GM19452 (cell line): ENCODE measurements around the gene ZNF581.

Experiments used
- ATAC-seq: cut with Tn5 transposase; IDR thresholded peaks from one replicate; pipeline ENCODE4 v1.9.1; 2021; ENCODE audit not compliant: unreplicated experiment

The ZNF581 gene

DNA sequence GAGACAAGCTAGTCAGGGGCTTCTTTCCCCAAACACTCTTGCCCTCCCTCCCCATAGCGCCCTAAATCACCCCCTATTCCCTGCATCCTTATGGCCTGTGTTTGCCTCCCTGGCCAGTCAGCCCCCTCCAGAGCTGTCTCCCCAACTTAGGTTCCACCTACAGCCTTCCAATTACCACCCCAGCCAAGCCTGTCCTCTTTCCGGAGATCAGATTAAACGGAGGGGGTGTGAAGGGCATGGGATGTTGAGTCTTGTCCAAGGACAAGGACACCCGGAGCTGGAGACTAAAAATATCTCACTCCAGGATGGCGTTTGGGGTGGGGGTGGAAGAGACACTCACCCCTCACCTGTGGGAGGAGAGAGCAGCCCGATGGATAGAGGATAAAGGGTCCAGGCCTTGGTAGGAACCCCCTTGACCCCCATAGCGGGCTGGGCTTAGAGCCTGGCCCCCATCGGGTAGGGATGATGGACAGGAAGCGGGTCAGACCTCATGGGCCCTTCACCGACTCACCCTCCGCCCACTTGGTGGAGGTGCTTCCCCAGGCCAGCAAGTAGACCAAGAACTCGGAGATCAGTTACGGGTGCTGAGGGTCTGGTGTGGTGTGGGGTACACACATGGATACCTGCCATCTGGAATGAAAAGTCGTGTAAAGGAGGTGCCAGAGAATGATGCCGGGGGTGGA, 32.0 kb upstream of the ZNF581 start:
- no peak for ATAC-seq

DNA sequence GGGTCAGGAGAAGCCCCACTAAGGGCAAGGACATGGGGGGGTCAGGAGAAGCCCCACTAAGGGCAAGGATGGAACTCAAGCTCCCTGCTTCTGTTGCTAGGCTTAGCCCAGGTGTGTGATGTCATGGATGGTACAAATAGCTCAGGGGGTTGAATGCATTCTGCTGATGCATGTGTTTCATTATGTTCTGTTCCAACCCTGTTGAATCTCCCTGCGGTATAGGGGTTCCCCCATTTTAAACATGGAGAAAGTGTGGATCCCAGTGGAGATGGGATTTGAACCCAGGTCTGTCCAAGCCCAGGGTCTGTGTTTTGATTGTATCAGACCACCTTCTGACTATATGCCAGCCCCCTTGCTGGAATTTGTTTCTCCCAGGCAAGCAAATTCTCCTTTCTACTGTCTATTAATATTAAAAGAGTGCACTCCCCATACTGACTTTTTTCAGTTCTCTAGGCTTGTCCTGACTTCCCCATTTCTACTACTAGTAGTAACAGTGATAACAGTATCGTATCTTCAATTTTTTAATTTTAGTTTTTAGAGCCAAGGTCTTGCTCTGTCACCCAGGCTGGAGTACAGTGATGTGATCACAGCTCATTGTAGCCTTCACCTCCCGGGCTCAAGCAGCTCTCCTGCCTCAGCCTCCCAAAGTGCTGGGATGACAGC, 31.3 kb upstream of the ZNF581 start:
- ATAC-seq, result no peak

- no peak for ATAC-seq
These were observed 30.1 kb upstream of the ZNF581 start for GRCh38 chr19:55613396-55613795.

- ATAC-seq, result no peak
These were observed 29.3 kb upstream of the ZNF581 start for GRCh38 chr19:55613930-55614710.

GRCh38 chr19:55614711-55615542, 28.5 kb upstream of the ZNF581 start:
- ATAC-seq, result no peak

DNA sequence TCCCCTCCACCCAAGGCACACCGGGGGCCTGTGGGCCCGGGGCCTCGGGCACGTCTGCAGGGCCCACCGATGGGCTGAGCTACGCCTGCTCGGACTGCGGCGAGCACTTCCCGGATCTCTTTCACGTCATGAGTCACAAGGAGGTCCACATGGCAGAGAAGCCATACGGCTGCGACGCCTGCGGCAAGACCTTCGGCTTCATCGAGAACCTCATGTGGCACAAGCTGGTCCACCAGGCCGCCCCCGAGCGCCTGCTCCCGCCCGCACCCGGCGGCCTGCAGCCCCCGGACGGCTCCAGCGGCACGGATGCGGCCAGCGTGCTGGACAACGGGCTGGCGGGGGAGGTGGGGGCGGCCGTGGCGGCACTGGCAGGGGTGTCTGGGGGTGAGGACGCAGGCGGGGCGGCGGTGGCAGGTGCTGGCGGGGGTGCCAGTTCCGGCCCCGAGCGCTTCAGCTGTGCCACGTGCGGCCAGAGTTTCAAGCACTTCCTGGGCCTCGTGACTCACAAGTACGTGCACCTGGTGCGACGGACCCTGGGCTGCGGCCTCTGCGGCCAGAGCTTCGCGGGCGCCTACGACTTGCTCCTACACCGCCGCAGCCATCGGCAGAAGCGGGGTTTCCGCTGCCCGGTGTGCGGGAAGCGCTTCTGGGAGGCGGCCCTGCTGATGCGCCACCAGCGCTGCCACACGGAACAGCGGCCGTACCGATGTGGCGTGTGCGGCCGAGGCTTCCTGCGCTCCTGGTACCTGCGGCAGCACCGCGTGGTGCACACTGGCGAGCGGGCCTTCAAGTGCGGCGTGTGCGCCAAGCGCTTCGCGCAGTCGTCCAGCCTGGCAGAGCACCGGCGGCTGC, 27.7 kb upstream of the ZNF581 start:
- no peak for ATAC-seq

GRCh38 chr19:55616395-55616875, 27.0 kb upstream of the ZNF581 start:
- ATAC-seq, result no peak

- no peak for ATAC-seq
These were observed 26.0 kb upstream of the ZNF581 start for GRCh38 chr19:55617426-55617825.

GRCh38 chr19:55618426-55618825, 25.0 kb upstream of the ZNF581 start:
- no peak for ATAC-seq

- no peak for ATAC-seq
These were observed 24.2 kb upstream of the ZNF581 start for GRCh38 chr19:55619286-55619685.

DNA sequence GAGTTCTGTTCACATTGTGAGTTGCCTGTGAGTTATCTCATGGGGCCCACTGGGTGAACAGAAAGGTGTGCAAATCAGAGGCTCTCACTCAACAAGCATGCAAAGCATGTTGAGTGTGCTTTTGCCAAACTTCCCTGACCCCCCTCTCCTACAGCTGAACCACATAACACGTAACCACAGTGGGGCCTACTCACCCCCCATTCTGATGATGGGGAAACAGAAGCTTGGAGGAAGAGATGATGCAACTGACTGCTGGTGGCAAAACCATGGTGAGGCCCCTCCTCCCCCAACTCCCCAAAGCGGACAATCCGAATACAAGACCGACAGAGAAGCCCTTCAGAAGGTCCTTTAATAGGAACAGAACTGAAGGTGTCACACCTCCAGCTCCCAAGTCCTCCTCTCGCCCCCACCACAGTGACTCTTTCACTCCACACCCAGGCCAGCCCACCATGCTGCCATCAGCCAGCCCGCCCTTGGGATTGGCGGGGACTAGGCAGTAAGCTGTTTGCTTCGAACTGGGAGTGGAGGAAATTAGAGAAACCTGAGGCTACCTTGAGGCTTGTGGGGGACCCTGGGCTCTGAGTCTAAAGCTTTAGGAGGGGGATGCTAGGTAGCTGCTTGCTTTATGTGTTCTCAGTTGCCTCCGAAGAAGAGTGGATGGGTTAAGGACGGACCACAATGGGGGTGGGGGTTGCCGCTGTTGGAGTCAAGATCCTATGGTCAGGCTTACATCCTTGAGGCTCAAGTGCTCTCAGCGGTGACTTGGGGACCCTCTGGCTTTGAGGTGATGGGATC, 22.8 kb upstream of the ZNF581 start:
- ATAC-seq, result no peak

DNA sequence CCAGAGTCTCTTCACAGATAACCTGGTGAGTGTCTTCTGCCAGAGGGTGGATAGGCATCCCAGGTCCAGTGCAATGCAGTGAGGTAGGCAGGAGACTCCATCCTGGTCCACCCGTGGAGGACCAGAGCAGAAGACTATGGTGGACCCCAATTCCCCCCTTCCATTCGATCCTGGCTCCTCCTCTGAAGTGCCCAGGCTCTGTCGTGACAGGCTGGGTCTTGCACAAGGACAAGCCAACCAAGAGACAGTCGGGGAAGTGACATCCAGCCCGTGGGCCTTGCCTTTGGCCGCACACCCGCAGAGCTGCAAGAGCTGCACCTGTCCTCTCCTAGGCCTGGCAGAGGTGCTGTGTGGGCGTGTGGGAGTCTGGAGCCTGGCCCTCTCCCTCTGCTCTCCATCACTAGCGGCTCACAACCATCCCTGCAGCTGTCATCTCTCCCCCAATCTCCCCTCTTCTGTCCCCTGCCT, 22.2 kb upstream of the ZNF581 start:
- ATAC-seq, result no peak

DNA sequence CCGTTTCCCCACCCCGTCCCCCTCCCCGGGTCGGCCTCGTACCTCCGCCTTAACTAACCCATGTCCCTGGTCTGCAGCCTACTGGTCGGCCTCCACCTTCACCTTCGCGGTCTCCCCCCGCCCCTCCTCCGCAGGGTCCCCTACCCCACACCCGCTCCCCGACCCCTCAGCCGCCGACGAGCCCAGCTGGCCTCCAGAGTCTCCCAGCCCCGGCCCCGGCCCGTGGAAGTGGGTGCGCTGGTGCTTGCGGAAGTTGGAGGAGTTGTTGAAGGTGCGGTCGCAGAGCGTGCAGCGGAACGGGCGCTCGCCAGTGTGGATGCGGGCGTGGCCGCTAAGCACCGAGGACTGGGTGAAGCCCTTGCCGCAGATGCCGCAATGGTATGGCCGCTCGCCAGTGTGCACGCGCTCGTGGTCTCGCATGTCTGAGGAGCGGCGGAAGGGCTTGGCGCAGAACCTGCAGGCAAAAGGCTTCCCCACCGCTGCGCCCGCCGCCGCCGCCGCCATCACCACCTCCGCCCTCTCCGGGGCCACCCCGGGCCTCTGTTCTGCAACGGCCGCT, 21.7 kb upstream of the ZNF581 start:
- ATAC-seq, result no peak

DNA sequence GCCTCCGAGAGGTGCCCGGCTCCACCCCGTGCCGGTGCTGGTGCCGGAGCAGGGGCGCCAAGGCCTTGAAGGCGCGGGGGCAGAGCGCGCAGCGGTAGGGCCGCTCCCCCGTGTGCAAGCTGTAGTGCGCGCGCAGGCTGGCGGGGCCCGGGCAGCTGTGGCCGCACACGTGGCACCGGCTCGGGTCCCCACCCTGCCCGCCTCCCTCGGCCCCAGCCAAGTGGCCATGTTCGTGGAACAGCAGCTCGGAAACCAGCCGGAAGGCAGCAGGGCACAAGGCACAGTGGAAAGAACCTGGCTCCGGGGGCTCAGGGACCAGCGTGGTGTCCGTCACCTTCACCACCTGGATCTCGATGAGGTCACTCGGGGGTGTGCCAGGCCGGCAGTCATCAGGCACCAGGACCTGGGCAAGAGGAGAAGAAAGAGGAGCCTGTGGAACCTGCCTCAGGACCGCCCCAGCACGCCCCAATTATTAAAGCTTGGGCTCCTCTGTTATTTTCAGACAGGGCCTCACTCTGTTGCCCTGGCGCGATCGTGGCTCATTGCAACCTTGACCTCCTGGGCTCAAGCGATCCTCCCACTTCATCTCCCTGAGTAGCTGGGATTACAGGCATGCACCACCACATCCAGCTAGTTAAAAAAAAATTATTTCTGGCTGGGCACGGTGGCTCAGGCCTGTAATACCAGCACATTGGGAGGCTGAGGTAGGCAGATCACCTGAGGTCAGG, 21.0 kb upstream of the ZNF581 start:
- no peak for ATAC-seq

DNA sequence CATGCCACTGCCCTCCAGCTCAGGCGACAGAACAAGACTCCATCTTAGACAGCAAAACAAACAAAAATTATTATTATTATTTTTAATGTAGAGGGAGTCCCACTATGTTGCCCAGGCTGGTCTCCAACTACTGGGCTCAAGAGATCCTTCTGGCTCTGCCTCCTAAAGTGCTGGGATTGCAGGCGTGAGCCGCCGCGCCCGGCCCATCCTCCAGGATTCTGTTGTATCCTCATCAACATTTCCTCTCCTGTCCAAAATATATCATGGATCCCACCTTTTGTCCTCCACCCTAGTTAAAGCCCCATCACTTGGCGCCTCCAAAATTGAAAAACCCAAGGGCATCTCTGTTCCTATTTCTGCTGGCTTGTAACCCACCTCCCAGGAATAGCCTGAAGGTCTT, 20.3 kb upstream of the ZNF581 start:
- no peak for ATAC-seq

- ATAC-seq, result no peak
These were observed 19.9 kb upstream of the ZNF581 start for GRCh38 chr19:55623561-55623960.

- ATAC-seq, result no peak
These were observed 19.1 kb upstream of the ZNF581 start, which contains the start of gene ZNF784 for GRCh38 chr19:55624109-55625003. ZNF784 (minus strand) TSS chr19:55624566; CDS start chr19:55624561, 5 bp downstream.
